B cell (primary cell): ENCODE data around the gene KIF18A. TPM values are rescaled to one million over a fixed set of nuclear protein-coding genes. Genes with fewer than 3 reads are reported as not detected.

ENCODE experiments used
- ATAC-seq: fragments of 200-7000 bp; cut with Tn5 transposase; one replicate; pipeline ENCODE4 v1.10.0; 2021; ENCODE audit warnings: low read depth, mild to moderate bottlenecking, moderate number of reproducible peaks, moderate library complexity
- CTCF ChIA-PET: fragments of 350-600 bp; sonication (Branson Sonifier 250); formaldehyde crosslinking; loops from one replicate; lab custom pipeline; 2021; ENCODE audit warnings: antibody characterized with exemption, inconsistent platforms; lab: Charles Lee
- POLR2A ChIA-PET: fragments of 350-600 bp; sonication (Branson Sonifier 250); formaldehyde crosslinking; loops from one replicate; lab custom pipeline; 2021; ENCODE audit warnings: antibody characterized with exemption; lab: Charles Lee
- DNase-seq: peaks from one replicate; pipeline ENCODE4 v3.0.0; 2013
- H2AFZ ChIP-seq: 2 replicates; pipeline ENCODE4 v1.6.1; 2012; ENCODE audit warnings: mild to moderate bottlenecking, low read depth, low read length; ENCODE audit not compliant: insufficient read depth, poor library complexity, severe bottlenecking
- H3K27ac ChIP-seq, 2 donors: 1 replicate in 1 of 2; 2 replicates in 1 of 2; pipeline ENCODE4 v1.5.1; 2012 to 2013; ENCODE audit warnings: low read length in 2 of 2, mild to moderate bottlenecking in 2 of 2, moderate library complexity in 1 of 2
- H3K27me3 ChIP-seq, 4 experiments: fragments of 200-600 bp in 1 of 4; sonication (generic) in 1 of 4; replicated peaks in 1 of 4; 1 replicate in 2 of 4; 2 replicates in 2 of 4; pipeline versions ENCODE4 v1.6.1 to v1.7.0; 2013 to 2016; ENCODE audit warnings: low read length in 3 of 4, mild to moderate bottlenecking in 2 of 4, mixed read lengths in 1 of 4, moderate library complexity in 1 of 4; ENCODE audit not compliant: insufficient read depth in 4 of 4, control insufficient read depth in 3 of 4; ENCODE audit errors: control extremely low read depth in 1 of 4
- H3K36me3 ChIP-seq, 2 experiments: replicated peaks in 1 of 2; 1 replicate in 1 of 2; 2 replicates in 1 of 2; pipeline versions ENCODE4 v1.6.1 to v1.7.1; 2013; ENCODE audit warnings: low read length in 1 of 2; ENCODE audit not compliant: insufficient read depth in 2 of 2, control insufficient read depth in 1 of 2; ENCODE audit errors: control extremely low read depth in 1 of 2, extremely low read depth in 1 of 2
- H3K4me1 ChIP-seq, 2 donors: fragments of 200-600 bp in 1 of 2; sonication (generic) in 1 of 2; 1 replicate in 1 of 2; 2 replicates in 1 of 2; pipeline versions ENCODE4 v1.5.1 to v1.6.1; 2013 to 2017; ENCODE audit warnings: low read length in 2 of 2; ENCODE audit not compliant: control insufficient read depth in 2 of 2, insufficient read depth in 2 of 2
- H3K4me2 ChIP-seq: replicated peaks from 2 replicates; pipeline ENCODE3; 2012; ENCODE audit warnings: mild to moderate bottlenecking, low read depth, low read length; ENCODE audit not compliant: poor library complexity, severe bottlenecking
- H3K4me3 ChIP-seq, 5 experiments: fragments of 200-600 bp in 1 of 5; sonication (generic) in 1 of 5; 1 replicate in 3 of 5; 2 replicates in 2 of 5; pipeline versions ENCODE4 v1.5.1 to v1.7.0; 2011 to 2016; ENCODE audit warnings: low read length in 4 of 5, mild to moderate bottlenecking in 4 of 5, low read depth in 2 of 5, control low read depth in 1 of 5, moderate library complexity in 1 of 5; ENCODE audit not compliant: insufficient read depth in 1 of 5; ENCODE audit errors: control extremely low read depth in 1 of 5, extremely low read depth in 1 of 5
- H3K79me2 ChIP-seq: fragments of 200-600 bp; sonication (generic); one replicate; pipeline ENCODE4 v1.6.0; 2016; ENCODE audit warnings: low read length; ENCODE audit not compliant: control insufficient read depth, insufficient read depth
- H3K9ac ChIP-seq: fragments of 200-600 bp; sonication (generic); 2 replicates; pipeline ENCODE4 v1.6.1; 2017; ENCODE audit warnings: mild to moderate bottlenecking, low read length, moderate library complexity
- H3K9me3 ChIP-seq, 3 donors: one replicate each; pipeline versions ENCODE4 v1.6.1 to v1.7.1; 2013; ENCODE audit warnings: low read length in 2 of 3; ENCODE audit not compliant: control insufficient read depth in 2 of 3, insufficient read depth in 1 of 3; ENCODE audit errors: control extremely low read depth in 1 of 3
- H4K20me1 ChIP-seq: 2 replicates; pipeline ENCODE4 v1.6.0; 2012; ENCODE audit warnings: mild to moderate bottlenecking, low read length; ENCODE audit not compliant: insufficient read depth, control insufficient read depth, poor library complexity, severe bottlenecking
- H3K27ac Mint-ChIP-seq: one replicate; pipeline ENCODE4 v1.8.0; 2021; ENCODE audit warnings: mixed read lengths
- H3K27me3 Mint-ChIP-seq: one replicate; pipeline ENCODE4 v1.8.0; 2021; ENCODE audit warnings: mixed read lengths
- H3K4me1 Mint-ChIP-seq: one replicate; pipeline ENCODE4 v1.8.0; 2021; ENCODE audit warnings: mixed read lengths
- H3K4me3 Mint-ChIP-seq: one replicate; pipeline ENCODE4 v1.8.0; 2021; ENCODE audit warnings: mixed read lengths
- H3K9me3 Mint-ChIP-seq: one replicate; pipeline ENCODE4 v1.8.0; 2022; ENCODE audit warnings: mixed read lengths; ENCODE audit not compliant: insufficient read depth
- EZH2 ChIP-seq: IDR thresholded peaks from 2 replicates; pipeline ENCODE4 v1.6.1; 2012; ENCODE audit warnings: borderline replicate concordance, low read depth, mild to moderate bottlenecking, moderate library complexity, low read length; ENCODE audit not compliant: insufficient read depth, poor library complexity, severe bottlenecking
- WGBS: methylation state at CpG from one replicate; pipeline ENCODE4 v1.1.5; 2013; ENCODE audit warnings: missing lambda C conversion rate; ENCODE audit not compliant: insufficient coverage; 5-methylcytosine and 5-hydroxymethylcytosine counted together
- intact Hi-C: fragments of 100-400 bp; cut with micrococcal nuclease; formaldehyde crosslinking; loops from one replicate; pipeline ENCODE4 v1.10.0; 2022
- polyA plus RNA-seq: library from polyadenylated mRNA; depleted of rRNA; stranded (reverse); fragments of >200 nt; gene quantifications from 2 replicates; pipeline ENCODE4 v1.2.3, GENCODE V29; 2012
- total RNA-seq, 2 donors: library from RNA; stranded (reverse); fragments of 120-200 nt in 1 of 2; gene quantifications; 1 replicate in 1 of 2; 2 replicates in 1 of 2; pipeline versions ENCODE4 v1.2.3 to v1.2.4, GENCODE V29; 2013 to 2022
- TF ChIP-seq, protein P1 (sequence below): fragments of 200-600 bp; IDR thresholded peaks from one replicate; pipeline ENCODE4 v1.8.0; 2022; ENCODE audit warnings: antibody characterized with exemption, mild to moderate bottlenecking

Gene KIF18A
- total and polyA plus RNA-seq, 2 donors (not counting 1 experiment from before 2014, with no cell fraction given): 0.84 to 4.1 TPM

DNA sequence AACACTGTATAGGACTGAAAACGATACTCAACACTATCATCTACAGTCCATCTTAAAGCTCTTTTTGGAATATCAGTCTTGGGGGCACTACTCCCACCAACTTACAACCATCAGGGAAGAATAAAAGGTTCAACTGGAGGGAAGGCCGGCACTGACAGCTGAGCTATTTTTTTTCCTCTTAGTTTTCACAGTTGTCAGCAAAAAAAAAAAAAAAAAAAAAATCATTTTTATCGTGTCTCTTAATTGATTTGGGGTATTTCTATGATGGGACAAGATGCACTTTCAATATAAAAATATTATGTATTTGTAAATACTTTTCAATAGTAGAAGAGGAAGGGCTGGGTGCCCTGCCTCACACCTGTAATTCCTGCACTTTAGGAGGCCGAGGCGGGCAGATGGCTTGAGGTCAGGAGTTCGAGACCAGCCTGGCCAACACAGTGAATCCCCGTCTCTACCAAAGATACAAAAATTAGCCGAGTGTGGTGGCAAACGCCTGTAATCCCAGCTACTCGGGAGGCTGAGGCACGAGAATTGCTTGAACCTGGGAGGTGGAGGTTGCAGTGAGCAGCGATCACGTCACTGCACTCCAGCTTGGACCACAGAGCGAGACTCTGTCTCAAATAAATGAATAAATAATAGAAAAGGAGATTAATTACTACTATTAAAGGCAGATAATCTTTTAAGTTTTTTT lies 1.5 kb downstream of the KIF18A start:
- intact Hi-C loops: no loop called here
- TF ChIP-seq, protein P1, sequence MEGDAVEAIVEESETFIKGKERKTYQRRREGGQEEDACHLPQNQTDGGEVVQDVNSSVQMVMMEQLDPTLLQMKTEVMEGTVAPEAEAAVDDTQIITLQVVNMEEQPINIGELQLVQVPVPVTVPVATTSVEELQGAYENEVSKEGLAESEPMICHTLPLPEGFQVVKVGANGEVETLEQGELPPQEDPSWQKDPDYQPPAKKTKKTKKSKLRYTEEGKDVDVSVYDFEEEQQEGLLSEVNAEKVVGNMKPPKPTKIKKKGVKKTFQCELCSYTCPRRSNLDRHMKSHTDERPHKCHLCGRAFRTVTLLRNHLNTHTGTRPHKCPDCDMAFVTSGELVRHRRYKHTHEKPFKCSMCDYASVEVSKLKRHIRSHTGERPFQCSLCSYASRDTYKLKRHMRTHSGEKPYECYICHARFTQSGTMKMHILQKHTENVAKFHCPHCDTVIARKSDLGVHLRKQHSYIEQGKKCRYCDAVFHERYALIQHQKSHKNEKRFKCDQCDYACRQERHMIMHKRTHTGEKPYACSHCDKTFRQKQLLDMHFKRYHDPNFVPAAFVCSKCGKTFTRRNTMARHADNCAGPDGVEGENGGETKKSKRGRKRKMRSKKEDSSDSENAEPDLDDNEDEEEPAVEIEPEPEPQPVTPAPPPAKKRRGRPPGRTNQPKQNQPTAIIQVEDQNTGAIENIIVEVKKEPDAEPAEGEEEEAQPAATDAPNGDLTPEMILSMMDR: no peak
- no peak for TF ChIP-seq EZH2
- ChIA-PET POLR2A (no interaction called here), CTCF (interaction anchor here (0.5 kb wide), 1 partner anchor 10 kb away, joined by 4 read pairs; no protein-coding TSS in a partner anchor)
- Mint-ChIP-seq H3K4me3 (peak overlapping the region; percentile 69), H3K4me1 (peaks cover 42% of the 10 kb centered on the region), H3K9me3 (no peaks in the 10 kb centered on the region), H3K27ac (peak overlapping the region; percentile 76), H3K27me3 (no peaks in the 10 kb centered on the region)
- no peak overlapping the region for H3K27ac ChIP-seq
- H3K4me3 ChIP-seq: no peak overlapping the region
- no peaks in the 10 kb centered on the region for H3K36me3 ChIP-seq
- ATAC-seq (no peak), DNase-seq (no peak)
- no peak overlapping the region for H3K4me2 ChIP-seq
- H3K9me3 ChIP-seq: no peaks in the 10 kb centered on the region
- H3K79me2 ChIP-seq: peaks cover 63% of the 10 kb centered on the region
- H3K4me1 ChIP-seq: peaks cover 30% of the 10 kb centered on the region in 2 donors
- no peak overlapping the region for H2AFZ ChIP-seq
- no peaks in the 10 kb centered on the region for H4K20me1 ChIP-seq
- 84% methylated on average over 7 of the region's 14 CpGs for WGBS
- H3K9ac ChIP-seq: no peak overlapping the region
- no peaks in the 10 kb centered on the region for H3K27me3 ChIP-seq

DNA sequence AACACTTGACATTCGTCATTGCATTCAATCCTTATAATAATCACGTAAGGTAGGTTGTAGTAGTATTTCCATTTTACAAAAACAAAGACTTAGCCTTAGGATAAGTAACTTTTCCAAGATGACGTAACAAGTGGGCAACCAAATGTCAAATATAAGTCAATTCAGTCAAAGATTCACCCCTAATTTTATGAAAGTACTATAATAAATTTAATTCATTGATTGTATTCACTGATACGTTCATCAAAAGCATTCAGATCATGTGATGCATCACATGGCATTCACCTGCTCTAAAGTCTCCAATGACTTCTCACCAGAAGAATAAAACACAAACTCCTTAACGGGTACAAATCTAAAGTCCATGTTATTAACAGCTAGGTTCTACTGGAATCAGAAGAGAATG lies 2.1 kb downstream of the KIF18A start:
- Mint-ChIP-seq H3K27me3 (no peaks in the 10 kb centered on the region), H3K9me3 (no peaks in the 10 kb centered on the region), H3K4me3 (peak overlapping the region; percentile 69), H3K27ac (no peak overlapping the region), H3K4me1 (peaks cover 38% of the 10 kb centered on the region)
- Histone ChIP-seq H4K20me1 (no peaks in the 10 kb centered on the region), H3K4me3 (no peak overlapping the region), H3K4me1 (peaks cover 24 to 26% of the 10 kb centered on the region in 2 donors), H2AFZ (no peak overlapping the region), H3K4me2 (no peak overlapping the region), H3K36me3 (no peaks in the 10 kb centered on the region), H3K27me3 (no peaks in the 10 kb centered on the region), H3K79me2 (peaks cover 57% of the 10 kb centered on the region), H3K9ac (no peak overlapping the region), H3K9me3 (no peaks in the 10 kb centered on the region), H3K27ac (no peak overlapping the region)
- intact Hi-C loops: no loop called here
- no CpG with 5 or more reads among the region's 5 CpGs for WGBS
- no peak for DNase-seq
- TF ChIP-seq, protein P1: no peak
- TF ChIP-seq EZH2: no peak
- ChIA-PET CTCF (interaction anchor here (0.5 kb wide), 1 partner anchor 9 kb away, joined by 4 read pairs; no protein-coding TSS in a partner anchor), POLR2A (no interaction called here)
- ATAC-seq: no peak
